Measurements from ENCODE around the gene MICAL1.
"Not testable (repeated sequence)": the region's sequence is repeated elsewhere in the genome, so short reads cannot be mapped to it uniquely, and the experiment has no call there.

The MICAL1 gene

GRCh38 chr6:109477725-109478124, 22.2 kb upstream of the MICAL1 start:
- DNase-seq (ENCODE audit: low spot score) = no peak

DNA sequence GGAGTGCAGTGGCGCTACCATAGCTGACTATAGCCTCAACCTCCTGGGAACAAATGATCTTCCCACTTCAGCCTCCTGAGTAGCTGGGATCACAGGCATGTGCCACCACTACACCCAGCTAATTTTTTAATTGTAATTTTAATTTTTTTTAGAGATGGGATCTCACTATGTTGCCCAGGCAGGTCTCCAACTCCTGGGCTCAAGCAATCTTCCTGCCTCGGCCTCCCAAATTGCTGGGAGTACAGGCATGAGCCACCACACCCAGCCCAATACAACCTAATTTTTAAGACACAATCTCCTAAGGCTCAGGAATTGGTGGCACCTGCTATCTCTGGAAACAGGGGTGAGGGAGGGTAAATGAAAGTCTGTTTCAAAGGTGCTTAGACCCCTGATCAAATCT, 21.6 kb upstream of the MICAL1 start:
- no peak for DNase-seq (ENCODE audit: low spot score)

DNA sequence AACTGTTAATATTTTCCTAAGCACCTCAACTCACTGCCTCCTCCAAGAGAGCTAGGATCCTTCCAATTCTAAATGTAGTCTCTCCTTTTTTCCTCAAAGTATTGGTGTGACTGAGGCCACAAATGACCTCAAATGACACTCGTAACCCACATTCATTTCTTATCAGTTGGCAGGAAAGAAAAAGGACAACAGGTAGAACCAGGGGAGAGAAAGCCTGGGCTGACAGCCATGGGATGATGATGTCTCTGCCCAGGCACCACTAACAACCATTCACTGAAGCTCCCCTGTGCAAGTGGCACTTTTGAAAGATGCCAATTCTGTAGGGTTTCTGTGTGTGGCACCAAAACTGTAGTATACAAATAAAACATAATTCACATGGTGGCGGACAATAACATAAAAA, 20.1 kb upstream of the MICAL1 start:
- DNase-seq (ENCODE audit: low spot score) = no peak

GRCh38 chr6:109474995-109475394, 19.4 kb upstream of the MICAL1 start:
- DNase-seq (ENCODE audit: low spot score) = no peak

- no peak for DNase-seq (ENCODE audit: low spot score)
Observed at GRCh38 chr6:109473120-109473519, 17.5 kb upstream of the MICAL1 start.

DNA sequence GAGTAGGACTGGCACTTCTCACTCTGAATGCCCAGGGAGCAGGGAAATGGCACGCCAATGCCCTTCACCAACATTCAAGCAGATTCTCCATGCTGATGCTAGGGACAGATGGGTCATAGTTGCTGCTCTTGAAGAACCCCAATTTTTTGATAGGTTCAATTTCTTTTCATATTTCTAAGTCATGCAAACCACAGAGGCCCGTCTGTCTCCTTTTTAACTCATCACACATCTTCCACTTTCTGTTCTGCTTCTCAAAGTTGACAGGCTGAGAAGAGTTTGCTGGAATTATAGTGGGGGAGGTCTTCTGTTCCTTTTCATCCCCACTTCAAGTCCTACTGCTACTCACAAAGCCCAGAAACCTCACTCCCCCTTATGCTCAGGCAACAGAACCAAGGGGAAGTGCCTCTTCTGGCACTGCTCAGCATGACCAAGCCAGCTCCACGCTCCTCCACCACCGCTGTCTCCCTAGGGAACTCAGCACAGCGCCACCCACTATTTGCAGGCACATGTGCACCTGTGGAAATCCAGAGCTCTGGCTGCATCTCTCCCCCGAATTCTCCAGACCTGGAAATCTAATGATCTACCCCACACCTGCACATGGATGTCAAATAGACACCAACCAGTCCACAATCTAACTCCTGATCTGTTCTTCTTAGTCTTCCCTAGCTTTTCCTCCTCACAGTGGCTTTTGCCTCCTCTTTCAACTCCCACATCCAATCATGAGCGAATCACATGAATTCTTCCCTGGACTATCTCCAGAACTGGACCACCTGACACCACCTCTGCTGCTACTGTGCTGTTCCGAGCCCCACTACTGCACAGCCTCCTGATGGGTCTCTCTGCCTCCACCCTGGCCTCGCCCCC, 16.8 kb upstream of the MICAL1 start:
- no peak for DNase-seq (ENCODE audit: low spot score)

GRCh38 chr6:109471105-109471810, 15.7 kb upstream of the MICAL1 start:
- DNase-seq (ENCODE audit: low spot score) = no peak

DNA sequence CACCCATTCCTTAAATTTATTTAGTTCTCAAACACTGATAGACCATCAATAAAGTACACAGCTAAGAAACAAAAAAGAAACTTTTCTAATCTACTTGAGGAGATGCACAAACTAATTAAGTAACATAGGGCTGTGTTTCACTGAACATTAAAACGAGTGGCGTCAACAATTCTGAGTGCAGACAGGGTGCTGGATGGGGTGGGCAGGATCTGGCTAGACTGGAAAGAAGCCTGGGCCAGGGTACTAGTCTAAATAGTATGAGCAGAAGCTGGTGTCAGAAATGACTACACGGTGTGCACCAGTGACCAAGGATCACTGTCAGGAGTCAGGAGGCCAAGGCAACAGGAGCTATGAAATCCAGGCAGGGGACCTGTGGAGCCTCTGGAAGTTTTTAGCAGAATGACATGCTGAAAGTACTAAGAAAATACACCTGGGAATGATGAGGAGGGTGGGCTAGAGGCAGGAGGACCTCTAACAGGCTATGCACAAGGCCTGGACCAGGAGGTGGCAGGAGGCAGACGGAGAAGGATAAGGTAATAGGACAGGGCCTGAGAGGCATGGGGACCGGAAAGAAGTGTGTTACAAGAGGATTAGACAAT, 14.1 kb upstream of the MICAL1 start:
- DNase-seq (ENCODE audit: low spot score) = no peak

DNA sequence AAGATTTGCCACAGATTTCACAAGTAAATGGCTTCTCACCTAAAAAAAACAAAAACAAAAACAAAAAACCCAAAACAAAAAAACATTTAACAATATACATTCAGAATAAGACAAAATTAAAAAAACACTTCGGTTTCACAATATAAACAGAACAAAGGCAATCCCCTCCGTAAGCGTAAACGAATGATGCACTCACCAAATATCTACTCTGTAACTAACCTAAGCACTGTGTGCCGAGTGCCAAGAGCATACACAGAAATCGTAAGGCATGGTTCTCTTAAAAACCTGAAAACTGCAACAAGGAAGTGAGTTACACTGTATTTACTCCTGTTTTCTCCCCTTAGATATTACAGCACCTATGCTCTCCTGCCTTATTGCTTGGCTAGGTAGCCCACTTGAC, 12.1 kb upstream of the MICAL1 start:
- DNase-seq (ENCODE audit: low spot score) = no peak

DNA sequence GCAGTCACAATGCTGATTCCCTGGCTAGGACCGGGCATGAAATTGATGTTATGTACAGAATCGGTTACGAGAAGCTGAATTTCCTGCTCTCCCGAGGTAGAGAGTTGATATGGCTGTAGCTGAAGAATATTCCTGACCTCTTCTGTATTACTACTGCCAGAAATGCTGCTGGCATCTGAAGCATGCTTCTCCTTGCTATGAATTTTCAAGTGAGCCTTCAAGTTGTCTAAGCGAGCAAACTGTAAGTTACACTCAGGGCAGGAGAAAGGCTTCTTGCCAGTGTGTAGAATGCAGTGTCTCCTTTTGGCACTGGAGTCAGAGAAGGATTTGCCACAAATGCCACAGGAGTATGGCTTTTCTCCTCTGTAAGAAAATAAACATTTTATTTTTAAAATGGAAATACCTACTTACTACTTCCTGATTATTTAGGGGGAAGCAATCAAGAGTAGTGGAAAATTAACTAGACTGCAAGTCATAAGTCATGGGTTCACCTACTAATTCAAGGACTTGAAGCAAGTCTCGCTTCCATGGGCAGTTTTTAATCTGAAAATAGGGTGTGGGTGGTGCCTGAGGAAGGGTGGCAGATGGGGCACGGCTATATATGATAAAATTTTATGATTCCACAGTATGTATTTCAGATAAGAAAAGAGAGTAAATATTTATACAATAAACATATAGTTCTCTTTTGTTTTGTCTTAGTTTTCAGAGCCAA, 10.8 kb upstream of the MICAL1 start:
- DNase-seq (ENCODE audit: low spot score) = no peak

GRCh38 chr6:109465772-109466171, 10.2 kb upstream of the MICAL1 start:
- DNase-seq (ENCODE audit: low spot score) = no peak

DNA sequence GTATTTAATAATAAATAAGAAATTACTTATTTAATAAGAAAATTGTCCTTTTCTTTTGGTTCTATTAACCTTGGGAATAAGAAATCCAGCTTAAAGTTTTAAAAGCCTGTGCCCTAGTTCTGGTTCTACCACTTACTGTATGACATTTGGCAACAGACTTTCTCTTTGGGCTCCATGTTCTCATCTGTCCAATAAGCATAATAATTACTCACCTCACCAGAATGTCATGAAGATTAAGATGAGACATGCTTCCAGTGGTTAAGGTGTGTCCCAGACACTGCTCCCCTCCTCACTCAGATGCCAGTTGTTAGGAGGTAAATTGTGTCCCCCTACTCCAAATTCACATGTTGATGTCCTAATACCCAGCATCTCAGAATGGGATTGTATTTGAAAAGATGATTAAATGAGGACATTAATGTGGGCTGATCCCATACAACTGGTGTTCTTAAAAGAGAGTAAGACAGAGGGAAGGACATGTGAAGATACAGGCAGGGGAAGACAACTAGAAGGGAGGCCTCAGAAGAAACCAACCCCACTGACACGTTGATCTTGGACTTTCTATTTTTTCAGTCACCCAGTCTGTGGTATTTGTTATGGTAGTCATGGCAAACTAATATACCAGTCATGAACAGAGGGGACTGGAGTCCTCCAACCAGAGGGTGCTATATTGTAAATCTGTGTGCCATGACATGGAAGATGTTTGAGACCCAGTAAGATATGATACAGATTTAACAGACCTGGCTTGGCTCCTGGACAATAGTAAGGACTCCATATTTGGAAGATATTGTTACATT, 6.4 kb upstream of the MICAL1 start:
- no peak for DNase-seq (ENCODE audit: low spot score)

DNA sequence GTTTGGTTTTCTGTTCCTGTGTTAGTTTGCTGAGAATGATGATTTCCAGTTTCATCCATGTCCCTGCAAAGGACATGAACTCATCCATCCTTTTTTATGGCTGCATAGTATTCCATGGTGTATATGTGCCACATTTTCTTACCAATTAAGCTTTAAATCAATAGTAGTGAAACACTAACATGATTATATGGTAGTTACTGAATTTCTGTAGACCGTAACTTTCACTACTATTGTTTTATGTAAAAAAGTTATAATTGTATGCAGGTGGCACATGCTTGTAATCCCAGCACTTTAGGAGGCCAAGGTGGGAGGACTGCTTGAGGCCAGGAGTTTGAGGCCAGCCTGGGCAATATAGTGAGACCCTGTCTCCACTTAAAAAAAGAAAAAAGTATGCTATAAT, 5.6 kb upstream of the MICAL1 start:
- DNase-seq (ENCODE audit: low spot score) = not testable (repeated sequence)

GRCh38 chr6:109460161-109460829, 4.7 kb upstream of the MICAL1 start:
- DNase-seq (ENCODE audit: low spot score) = no peak

- DNase-seq (ENCODE audit: low spot score) = no peak
Observed at GRCh38 chr6:109458774-109459531, 3.4 kb upstream of the MICAL1 start.

- no peak for DNase-seq (ENCODE audit: low spot score)
Observed at GRCh38 chr6:109457562-109457996, 2.0 kb upstream of the MICAL1 start.

GRCh38 chr6:109456710-109457561, 1.4 kb upstream of the MICAL1 start:
- DNase-seq (ENCODE audit: low spot score) = peak; percentile 68

- DNase-seq (ENCODE audit: low spot score) = no peak
Observed at GRCh38 chr6:109456111-109456583, 575 bp upstream of the MICAL1 start.

Data from LoVo (cell line).